HTERT RPE-1 (cell line): Measurements from ENCODE around the gene CAGE1.

Experiments used
- in situ Hi-C: fragments of 300-500 bp; cut with MboI; formaldehyde crosslinking; loops from 4 replicates; pipeline ENCODE4 v1.14.3; 2020; ENCODE audit warnings: low sequenced_read_pairs

CAGE1 gene

GRCh38 chr6:7312616-7313504 is 76.7 kb downstream of the CAGE1 start, which contains the start of gene SSR1:
TSS of gene SSR1 (minus strand) at chr6:7313199. CDS start at chr6:7313120, 79 bp downstream.
- in situ Hi-C loops = no loop called here

- in situ Hi-C loops = no loop called here
Measured at GRCh38 chr6:7311917-7312615, 77.5 kb downstream of the CAGE1 start.

GRCh38 chr6:7311176-7311575 is 78.4 kb downstream of the CAGE1 start:
- in situ Hi-C loops = no loop called here

GRCh38 chr6:7309050-7309449 is 80.5 kb downstream of the CAGE1 start:
- in situ Hi-C loops = no loop called here

GRCh38 chr6:7307533-7307932 is 82.0 kb downstream of the CAGE1 start:
- in situ Hi-C loops = no loop called here

- in situ Hi-C loops = no loop called here
Measured at GRCh38 chr6:7304821-7305220, 84.7 kb downstream of the CAGE1 start.

GRCh38 chr6:7301702-7302101 is 87.8 kb downstream of the CAGE1 start:
- in situ Hi-C loops = no loop called here

GRCh38 chr6:7300926-7301325 is 88.6 kb downstream of the CAGE1 start:
- in situ Hi-C loops = no loop called here

- in situ Hi-C loops = no loop called here
Measured at GRCh38 chr6:7298113-7298512, 91.4 kb downstream of the CAGE1 start.

- in situ Hi-C loops = no loop called here
Measured at GRCh38 chr6:7296602-7297001, 92.9 kb downstream of the CAGE1 start.

- in situ Hi-C loops = no loop called here
Measured at GRCh38 chr6:7295916-7296315, 93.6 kb downstream of the CAGE1 start.

- in situ Hi-C loops = no loop called here
Measured at GRCh38 chr6:7292596-7293255, 96.8 kb downstream of the CAGE1 start.

- in situ Hi-C loops = no loop called here
Measured at GRCh38 chr6:7290079-7290478, 99.5 kb downstream of the CAGE1 start.

GRCh38 chr6:7285416-7285815 is 104.1 kb downstream of the CAGE1 start:
- in situ Hi-C loops = no loop called here

- in situ Hi-C loops = no loop called here
Measured at GRCh38 chr6:7283676-7284075, 105.9 kb downstream of the CAGE1 start.

- in situ Hi-C loops = no loop called here
Measured at GRCh38 chr6:7282097-7282906, 107.2 kb downstream of the CAGE1 start.
